Measurements from ENCODE around the gene ZNF277.

ZNF277 gene

GRCh38 chr7:112336936-112337576, 130.6 kb downstream of the ZNF277 start:
- H3K4me3 ChIP-seq (ENCODE audit: low read depth, low read length): no peak overlapping the region
- in situ Hi-C loops (cut with HindIII; ENCODE audit: low sequenced_read_pairs): no loop called here
- no peak for DNase-seq (ENCODE audit: low read depth)
- no peak for TF ChIP-seq CTCF (IDR thresholded peaks at IDR 0.05; ENCODE audit: low read depth, low read length, missing control alignments)

GRCh38 chr7:112337892-112338291, 131.4 kb downstream of the ZNF277 start:
- H3K4me3 ChIP-seq (ENCODE audit: low read depth, low read length): no peak overlapping the region
- no peak for TF ChIP-seq CTCF (IDR thresholded peaks at IDR 0.05; ENCODE audit: low read depth, low read length, missing control alignments)
- in situ Hi-C loops (cut with HindIII; ENCODE audit: low sequenced_read_pairs): no loop called here
- DNase-seq (ENCODE audit: low read depth): no peak

- no peak for DNase-seq (ENCODE audit: low read depth)
- TF ChIP-seq CTCF (IDR thresholded peaks at IDR 0.05; ENCODE audit: low read depth, low read length, missing control alignments): no peak
- H3K4me3 ChIP-seq (ENCODE audit: low read depth, low read length): no peak overlapping the region
- in situ Hi-C loops (cut with HindIII; ENCODE audit: low sequenced_read_pairs): no loop called here
Measured at GRCh38 chr7:112338786-112339185, 132.3 kb downstream of the ZNF277 start.

GRCh38 chr7:112341464-112341863, 135.0 kb downstream of the ZNF277 start:
- TF ChIP-seq CTCF (IDR thresholded peaks at IDR 0.05; ENCODE audit: low read depth, low read length, missing control alignments): no peak
- no peak overlapping the region for H3K4me3 ChIP-seq (ENCODE audit: low read depth, low read length)
- in situ Hi-C loops (cut with HindIII; ENCODE audit: low sequenced_read_pairs): no loop called here
- no peak for DNase-seq (ENCODE audit: low read depth)

GRCh38 chr7:112346381-112347060, 140.0 kb downstream of the ZNF277 start:
- DNase-seq (ENCODE audit: low read depth): no peak
- TF ChIP-seq CTCF (IDR thresholded peaks at IDR 0.05; ENCODE audit: low read depth, low read length, missing control alignments): no peak
- no peak overlapping the region for H3K4me3 ChIP-seq (ENCODE audit: low read depth, low read length)
- in situ Hi-C loops (cut with HindIII; ENCODE audit: low sequenced_read_pairs): no loop called here

GRCh38 chr7:112347088-112347487, 140.6 kb downstream of the ZNF277 start:
- no peak for TF ChIP-seq CTCF (IDR thresholded peaks at IDR 0.05; ENCODE audit: low read depth, low read length, missing control alignments)
- no peak overlapping the region for H3K4me3 ChIP-seq (ENCODE audit: low read depth, low read length)
- in situ Hi-C loops (cut with HindIII; ENCODE audit: low sequenced_read_pairs): no loop called here
- no peak for DNase-seq (ENCODE audit: low read depth)

Measured in astrocyte of the cerebellum (primary cell).